Loucy (cell line): ENCODE results near the gene TRIM47.

Source experiments
- H2AFZ ChIP-seq: fragments of 200-600 bp; sonication (generic); 2 replicates; pipeline ENCODE4 v1.6.0; 2016; ENCODE audit warnings: antibody characterized with exemption, mild to moderate bottlenecking, low read length, moderate library complexity
- H3F3A ChIP-seq: fragments of 200-600 bp; 2 replicates; pipeline ENCODE4 v1.6.0; 2016; ENCODE audit warnings: antibody characterized with exemption, low read depth, mild to moderate bottlenecking
- H3K27me3 ChIP-seq: fragments of 200-600 bp; sonication (generic); 2 replicates; pipeline ENCODE4 v1.6.1; 2014; ENCODE audit warnings: low read length, mild to moderate bottlenecking; ENCODE audit not compliant: insufficient read depth, poor library complexity, severe bottlenecking
- H3K36me3 ChIP-seq: fragments of 200-600 bp; sonication (generic); 2 replicates; pipeline ENCODE4 v1.6.1; 2016; ENCODE audit warnings: low read length; ENCODE audit not compliant: insufficient read depth
- H3K4me1 ChIP-seq: fragments of 200-600 bp; sonication (generic); 2 replicates; pipeline ENCODE4 v1.5.1; 2014; ENCODE audit warnings: low read length, mild to moderate bottlenecking; ENCODE audit not compliant: insufficient read depth, poor library complexity, severe bottlenecking
- H3K4me2 ChIP-seq: fragments of 200-600 bp; sonication (generic); 2 replicates; pipeline ENCODE4 v1.6.0; 2014; ENCODE audit warnings: antibody characterized with exemption, low read length, low read depth, mild to moderate bottlenecking; ENCODE audit not compliant: poor library complexity, severe bottlenecking
- H3K4me3 ChIP-seq: fragments of 200-600 bp; sonication (generic); 2 replicates; pipeline ENCODE4 v1.5.1; 2014; ENCODE audit warnings: low read length, mild to moderate bottlenecking, mixed read lengths; ENCODE audit not compliant: poor library complexity, severe bottlenecking
- H3K79me2 ChIP-seq: fragments of 200-600 bp; sonication (generic); 2 replicates; pipeline ENCODE4 v1.6.1; 2014; ENCODE audit warnings: low read length; ENCODE audit not compliant: insufficient read depth
- H3K9ac ChIP-seq: fragments of 200-600 bp; sonication (generic); 2 replicates; pipeline ENCODE4 v1.6.0; 2014; ENCODE audit warnings: mild to moderate bottlenecking, low read depth, low read length, moderate library complexity; ENCODE audit not compliant: poor library complexity, severe bottlenecking
- H3K9me2 ChIP-seq: fragments of 200-600 bp; sonication (generic); replicated peaks from 2 replicates; pipeline ENCODE4 v1.6.1; 2016; ENCODE audit warnings: low read depth, low read length, mixed read lengths
- H3K9me3 ChIP-seq: fragments of 200-600 bp; sonication (generic); 2 replicates; pipeline ENCODE4 v1.6.1; 2014; ENCODE audit warnings: mild to moderate bottlenecking, antibody characterized with exemption, low read length, low read depth; ENCODE audit not compliant: insufficient read depth
- H4K20me1 ChIP-seq: fragments of 200-600 bp; sonication (generic); 2 replicates; pipeline ENCODE4 v1.6.0; 2014; ENCODE audit warnings: antibody characterized with exemption, low read length, mild to moderate bottlenecking; ENCODE audit not compliant: insufficient read depth, poor library complexity, severe bottlenecking
- CTCF ChIP-seq: fragments of 200-600 bp; sonication (generic); conservative IDR thresholded peaks from 2 replicates; pipeline ENCODE4 v1.5.1; 2014; ENCODE audit warnings: mild to moderate bottlenecking, antibody characterized with exemption, low read length
- EZH2phosphoT487 ChIP-seq: fragments of 200-600 bp; IDR thresholded peaks from 2 replicates; pipeline ENCODE4 v1.6.1; 2018; ENCODE audit warnings: antibody characterized with exemption, mild to moderate bottlenecking, moderate library complexity, borderline replicate concordance

TRIM47 gene

DNA sequence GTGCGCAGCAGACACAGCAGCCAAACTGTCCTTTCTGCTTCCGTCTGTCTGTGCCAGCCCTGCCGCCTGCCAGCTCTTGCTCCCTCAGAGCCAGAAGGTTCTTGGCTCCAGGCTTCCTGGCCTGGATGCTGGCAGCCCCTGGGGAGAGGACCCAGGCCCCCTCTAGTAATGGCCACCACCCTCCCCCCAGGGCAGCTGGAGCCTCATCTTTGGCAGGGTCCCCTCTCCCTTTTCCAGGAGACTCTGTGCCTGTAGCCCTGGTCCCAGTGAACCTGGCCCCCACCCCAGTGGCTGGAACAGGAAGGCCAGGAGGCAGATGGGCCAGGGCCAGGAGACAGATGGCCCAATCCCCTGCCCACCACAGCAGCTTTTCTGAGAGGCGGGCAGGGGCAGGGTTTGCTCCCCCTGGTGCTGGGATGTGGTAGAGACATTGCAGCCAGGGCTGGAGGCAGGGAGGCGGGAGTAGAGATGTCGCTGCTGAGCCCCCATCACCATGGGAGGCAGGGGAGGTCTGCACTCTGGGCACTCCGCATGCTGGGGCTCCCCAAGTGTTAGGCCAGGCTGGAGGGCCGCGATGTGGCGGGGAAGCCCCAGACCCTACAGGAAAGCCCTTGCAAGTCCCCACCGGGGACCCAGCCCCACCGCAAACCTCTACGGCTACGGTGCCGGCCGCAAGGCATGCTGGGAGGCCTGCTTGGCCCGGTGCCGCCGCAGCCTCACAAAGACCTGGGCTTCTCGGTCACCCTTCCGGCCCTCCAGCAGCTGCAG, 50.9 kb downstream of the TRIM47 start:
- Histone ChIP-seq H3K79me2 (peaks cover 4% of the 10 kb centered on the region; the same call in 1 of the 2 replicates), H3F3A (no peaks in the 10 kb centered on the region), H3K4me2 (no peak overlapping the region), H3K9ac (peak overlapping the region; percentile 35), H4K20me1 (peaks cover 16% of the 10 kb centered on the region), H3K4me3 (no peak overlapping the region), H3K9me2 (no peaks in the 10 kb centered on the region), H3K4me1 (peaks cover 9% of the 10 kb centered on the region), H3K36me3 (peaks cover 48% of the 10 kb centered on the region; the same call in 1 of the 2 replicates), H3K9me3 (no peaks in the 10 kb centered on the region), H2AFZ (no peak overlapping the region), H3K27me3 (no peaks in the 10 kb centered on the region)
- TF ChIP-seq EZH2phosphoT487 = no peak
- TF ChIP-seq CTCF = peak; percentile 64

- TF ChIP-seq EZH2phosphoT487 (no peak), CTCF (no peak)
- Histone ChIP-seq H3K79me2 (peaks cover 4% of the 10 kb centered on the region; the same call in 1 of the 2 replicates), H3K4me1 (peaks cover 5% of the 10 kb centered on the region), H2AFZ (no peak overlapping the region), H3K36me3 (peaks cover 55% of the 10 kb centered on the region; the same call in 1 of the 2 replicates), H3K27me3 (no peaks in the 10 kb centered on the region), H4K20me1 (peaks cover 11% of the 10 kb centered on the region), H3F3A (no peaks in the 10 kb centered on the region), H3K9me3 (no peaks in the 10 kb centered on the region), H3K4me2 (no peak overlapping the region), H3K9me2 (no peaks in the 10 kb centered on the region), H3K9ac (peak overlapping the region; percentile 35), H3K4me3 (no peak overlapping the region)
Measured at GRCh38 chr17:75826561-75827307, 51.6 kb downstream of the TRIM47 start.

DNA sequence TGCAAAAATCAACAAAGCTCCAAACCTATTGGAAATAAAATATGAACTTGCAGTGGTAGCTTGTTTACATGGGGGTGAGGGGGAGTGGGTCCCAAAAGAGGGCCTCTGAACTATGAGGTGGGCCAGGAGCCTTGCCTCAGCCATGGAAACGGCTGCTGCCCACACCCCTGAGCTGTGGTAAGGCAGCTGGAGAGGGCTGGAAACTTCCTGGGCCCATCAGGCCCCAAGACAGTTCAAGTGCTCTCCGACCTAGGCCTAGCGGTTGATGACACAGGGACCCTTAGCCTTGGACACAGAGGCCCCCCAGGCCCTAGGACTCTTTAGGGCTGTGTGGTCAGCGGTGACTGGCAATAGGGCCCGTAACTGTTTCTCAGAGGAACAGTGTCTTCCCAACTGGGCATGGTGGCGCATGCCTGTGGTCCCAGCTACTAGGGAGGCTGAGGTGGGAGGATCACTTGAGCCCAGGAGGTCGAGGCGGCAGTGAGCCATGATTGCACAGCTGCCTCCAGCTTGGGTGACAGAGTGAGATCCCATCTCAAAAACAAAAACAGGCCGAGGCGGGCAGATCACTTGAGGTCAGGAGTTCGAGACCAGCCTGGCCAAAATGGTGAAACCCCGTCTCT, 52.5 kb downstream of the TRIM47 start:
- Histone ChIP-seq H3K9me3 (no peaks in the 10 kb centered on the region), H3K9ac (no peak overlapping the region)

More for the DNA sequence above, 52.5 kb downstream of the TRIM47 start:
- H3K36me3 ChIP-seq = peaks cover 61% of the 10 kb centered on the region; the same call in 1 of the 2 replicates
- H3K79me2 ChIP-seq = peaks cover 4% of the 10 kb centered on the region; the same call in 1 of the 2 replicates
- no peak overlapping the region for H3K4me2 ChIP-seq
- H3K9me2 ChIP-seq = no peaks in the 10 kb centered on the region
- no peak overlapping the region for H3K4me3 ChIP-seq
- H3K27me3 ChIP-seq = no peaks in the 10 kb centered on the region
- no peaks in the 10 kb centered on the region for H3F3A ChIP-seq
- peaks cover 10% of the 10 kb centered on the region for H4K20me1 ChIP-seq
- no peak overlapping the region for H2AFZ ChIP-seq
- H3K4me1 ChIP-seq = peaks cover 5% of the 10 kb centered on the region
- TF ChIP-seq CTCF (no peak), EZH2phosphoT487 (no peak)
